H1 (cell line): ENCODE results near the gene TNNT1. TPM values are rescaled to one million over a fixed set of nuclear protein-coding genes. Genes with fewer than 3 reads are reported as not detected.
A peak's percentile ranks its signal among the peaks of the same experiment; 100 is the strongest.

ENCODE experiments used
- CTCF ChIA-PET: fragments of 300-600 bp; sonication (Branson Sonifier 250); formaldehyde crosslinking; loops from one replicate; lab custom pipeline; 2021; ENCODE audit not compliant: partially characterized antibody; lab: Charles Lee
- POLR2A ChIA-PET: fragments of 300-600 bp; sonication (Branson Sonifier 250); formaldehyde crosslinking; loops from one replicate; lab custom pipeline; 2021; ENCODE audit warnings: inconsistent platforms; ENCODE audit not compliant: partially characterized antibody; lab: Charles Lee
- DNase-seq, 2 experiments: peaks; one replicate each; pipeline versions ENCODE4 v3.0.0 to v3.0.0-alpha.2; 2010 to 2022; ENCODE audit warnings: low spot score in 2 of 2, low read depth in 1 of 2, mixed read lengths in 1 of 2
- FAIRE-seq: peaks from 2 replicates; lab custom pipeline; 2011; peaks lifted over from hg19 to GRCh38; lab: Jason Lieb, UNC
- H2AFZ ChIP-seq: 2 replicates; pipeline ENCODE4 v1.8.1; 2012; ENCODE audit warnings: low read length, inconsistent platforms
- H2AK5ac ChIP-seq: 2 replicates; pipeline ENCODE4 v1.6.1; 2013; ENCODE audit warnings: low read depth, low read length
- H2BK120ac ChIP-seq: replicated peaks from 2 replicates; pipeline ENCODE3; 2013; ENCODE audit warnings: low read depth, low read length, inconsistent platforms
- H2BK12ac ChIP-seq: 2 replicates; pipeline ENCODE4 v1.6.1; 2013; ENCODE audit warnings: low read depth, low read length
- H2BK15ac ChIP-seq: 2 replicates; pipeline ENCODE4 v1.6.1; 2013; ENCODE audit warnings: low read length
- H2BK20ac ChIP-seq: 2 replicates; pipeline ENCODE4 v1.6.1; 2013; ENCODE audit warnings: low read length
- H2BK5ac ChIP-seq: 2 replicates; pipeline ENCODE4 v1.6.1; 2013; ENCODE audit warnings: low read depth, low read length
- H3K14ac ChIP-seq: 2 replicates; pipeline ENCODE4 v1.6.1; 2013; ENCODE audit warnings: inconsistent platforms; ENCODE audit not compliant: insufficient read length
- H3K18ac ChIP-seq: 2 replicates; pipeline ENCODE4 v1.6.1; 2013; ENCODE audit warnings: low read length; ENCODE audit errors: extremely low read depth
- H3K23ac ChIP-seq: 2 replicates; pipeline ENCODE4 v1.6.1; 2013; ENCODE audit warnings: inconsistent platforms; ENCODE audit not compliant: insufficient read length
- H3K23me2 ChIP-seq: 2 replicates; pipeline ENCODE4 v1.6.1; 2013; ENCODE audit warnings: low read depth, low read length
- H3K27ac ChIP-seq: 2 replicates; pipeline ENCODE4 v1.6.1; 2011; ENCODE audit warnings: low read depth, low read length, inconsistent platforms
- H3K27me3 ChIP-seq, 4 experiments: replicated peaks in 1 of 4; 1 replicate in 1 of 4; 2 replicates in 3 of 4; pipeline versions ENCODE4 v1.6.1 to v1.8.1; 2011 to 2013; ENCODE audit warnings: low read length in 3 of 4, mild to moderate bottlenecking in 3 of 4, inconsistent platforms in 2 of 4, mixed read lengths in 2 of 4, moderate library complexity in 1 of 4; ENCODE audit not compliant: control insufficient read depth in 3 of 4, insufficient read depth in 3 of 4; ENCODE audit errors: extremely low read depth in 1 of 4
- H3K36me3 ChIP-seq, 4 experiments: 2 replicates each; pipeline versions ENCODE4 v1.6.1 to v1.8.1; 2011 to 2013; ENCODE audit warnings: mild to moderate bottlenecking in 4 of 4, low read length in 3 of 4, moderate library complexity in 2 of 4, control low read depth in 1 of 4, inconsistent platforms in 1 of 4; ENCODE audit not compliant: insufficient read depth in 4 of 4, control insufficient read depth in 2 of 4
- H3K4ac ChIP-seq: replicated peaks from 2 replicates; pipeline ENCODE3; 2013; ENCODE audit warnings: low read length, low read depth, mixed read lengths, inconsistent platforms; ENCODE audit not compliant: insufficient read length
- H3K4me1 ChIP-seq, 4 experiments: replicated peaks in 1 of 4; 1 replicate in 1 of 4; 2 replicates in 3 of 4; pipeline versions ENCODE4 v1.6.1 to v1.8.1; 2011 to 2013; ENCODE audit warnings: low read length in 3 of 4, inconsistent platforms in 2 of 4, mixed read lengths in 1 of 4; ENCODE audit not compliant: insufficient read depth in 4 of 4, control insufficient read depth in 3 of 4
- H3K4me2 ChIP-seq, 2 experiments: 2 replicates each; pipeline versions ENCODE4 v1.6.1 to v1.8.1; 2011 to 2013; ENCODE audit warnings: low read depth in 2 of 2, low read length in 2 of 2, control low read depth in 1 of 2, inconsistent platforms in 1 of 2, mild to moderate bottlenecking in 1 of 2; ENCODE audit not compliant: insufficient read depth in 1 of 2
- H3K4me3 ChIP-seq, 4 experiments: fragments of 200-600, 300-600 bp in 1 of 4; sonication (generic), shearing (Covaris generic), sonication (Bioruptor Twin) in 1 of 4; 2 replicates each; pipeline versions ENCODE4 v1.5.1 to v1.8.1; 2011 to 2016; ENCODE audit warnings: low read length in 4 of 4, low read depth in 3 of 4, control low read depth in 2 of 4, inconsistent platforms in 2 of 4, mild to moderate bottlenecking in 2 of 4, mixed read lengths in 1 of 4, moderate library complexity in 1 of 4; ENCODE audit not compliant: insufficient read depth in 2 of 4; ENCODE audit errors: extremely low read depth in 1 of 4
- H3K56ac ChIP-seq: replicated peaks from 2 replicates; pipeline ENCODE3; 2013; ENCODE audit warnings: low read depth, mild to moderate bottlenecking, mixed read lengths, low read length, inconsistent platforms; ENCODE audit not compliant: insufficient read length
- H3K79me1 ChIP-seq: 2 replicates; pipeline ENCODE4 v1.6.1; 2013; ENCODE audit warnings: low read depth, low read length, control low read depth
- H3K79me2 ChIP-seq, 2 experiments: 2 replicates each; pipeline versions ENCODE4 v1.6.1 to v1.8.1; 2012 to 2013; ENCODE audit warnings: low read length in 2 of 2, mild to moderate bottlenecking in 2 of 2, inconsistent platforms in 1 of 2; ENCODE audit not compliant: insufficient read depth in 2 of 2, control insufficient read depth in 1 of 2
- H3K9ac ChIP-seq, 4 experiments: replicated peaks in 1 of 4; 1 replicate in 1 of 4; 2 replicates in 3 of 4; pipeline versions ENCODE4 v1.6.1 to v1.8.1; 2011 to 2013; ENCODE audit warnings: low read depth in 3 of 4, low read length in 3 of 4, control low read depth in 2 of 4, mild to moderate bottlenecking in 2 of 4, moderate library complexity in 2 of 4, inconsistent platforms in 1 of 4; ENCODE audit errors: extremely low read depth in 1 of 4
- H3K9me3 ChIP-seq, 2 experiments: 2 replicates each; pipeline versions ENCODE4 v1.6.1 to v1.8.1; 2012 to 2013; ENCODE audit warnings: mild to moderate bottlenecking in 2 of 2, moderate library complexity in 2 of 2, control low read depth in 1 of 2, inconsistent platforms in 1 of 2, low read depth in 1 of 2, low read length in 1 of 2, mixed read lengths in 1 of 2; ENCODE audit not compliant: insufficient read depth in 2 of 2
- H4K20me1 ChIP-seq, 2 experiments: replicated peaks in 1 of 2; 2 replicates each; pipeline versions ENCODE3 to v1.8.1; 2011 to 2013; ENCODE audit warnings: inconsistent platforms in 2 of 2, low read length in 2 of 2, mild to moderate bottlenecking in 1 of 2; ENCODE audit not compliant: insufficient read depth in 2 of 2, control insufficient read depth in 1 of 2
- H4K5ac ChIP-seq: 2 replicates; pipeline ENCODE4 v1.6.1; 2013; ENCODE audit warnings: low read length, low read depth, mixed read lengths, inconsistent platforms; ENCODE audit not compliant: insufficient read length
- H4K8ac ChIP-seq: 2 replicates; pipeline ENCODE4 v1.8.0; 2013; ENCODE audit warnings: mild to moderate bottlenecking, moderate library complexity, low read length, inconsistent platforms; ENCODE audit not compliant: insufficient read depth; ENCODE audit errors: extremely low read depth
- H4K91ac ChIP-seq: replicated peaks from 2 replicates; pipeline ENCODE3; 2013; ENCODE audit warnings: low read length, mixed read lengths, inconsistent platforms; ENCODE audit not compliant: insufficient read length
- ATF3 ChIP-seq: IDR thresholded peaks from 2 replicates; pipeline ENCODE4 v1.6.1; 2011; ENCODE audit warnings: low read depth, mild to moderate bottlenecking, low read length; ENCODE audit not compliant: insufficient read depth
- CEBPB ChIP-seq: IDR thresholded peaks from 2 replicates; pipeline ENCODE4 v1.6.1; 2012; ENCODE audit warnings: low read depth, low read length
- CHD1 ChIP-seq: IDR thresholded peaks from 2 replicates; pipeline ENCODE4 v1.6.1; 2012; ENCODE audit warnings: low read depth, low read length, improper control_type of control experiment
- CREB1 ChIP-seq: IDR thresholded peaks from 2 replicates; pipeline ENCODE4 v1.6.1; 2012; ENCODE audit warnings: inconsistent platforms
- NRF1 ChIP-seq: IDR thresholded peaks from 2 replicates; pipeline ENCODE4 v1.6.1; 2011; ENCODE audit warnings: mild to moderate bottlenecking, low read depth, low read length, improper control_type of control experiment
- RNF2 ChIP-seq: fragments of 200-900, 300-1000 bp; sonication (generic); IDR thresholded peaks from 2 replicates; pipeline ENCODE4 v1.7.1; 2016; ENCODE audit warnings: borderline replicate concordance, low read depth, mild to moderate bottlenecking, antibody characterized with exemption, low read length; ENCODE audit not compliant: poor library complexity, severe bottlenecking; ENCODE audit errors: missing control alignments
- SIX5 ChIP-seq: IDR thresholded peaks from 2 replicates; pipeline ENCODE4 v1.6.1; 2011; ENCODE audit warnings: mild to moderate bottlenecking, low read depth, low read length
- SP1 ChIP-seq: IDR thresholded peaks from 2 replicates; pipeline ENCODE4 v1.6.1; 2011; ENCODE audit warnings: low read depth, low read length
- SP2 ChIP-seq: IDR thresholded peaks from 2 replicates; pipeline ENCODE4 v1.6.1; 2012; ENCODE audit warnings: mild to moderate bottlenecking, low read length, inconsistent platforms
- TAF1 ChIP-seq: IDR thresholded peaks from 2 replicates; pipeline ENCODE4 v1.6.1; 2011; ENCODE audit warnings: mild to moderate bottlenecking, low read depth, low read length
- YY1 ChIP-seq: IDR thresholded peaks from 2 replicates; pipeline ENCODE4 v1.6.1; 2011; ENCODE audit warnings: low read depth, mild to moderate bottlenecking, low read length
- WGBS, 2 experiments: shearing (Covaris generic) in 1 of 2; methylation state at CpG; one replicate each; pipeline versions ENCODE4 v1.1.6 to v1.1.7; 2013 to 2015; ENCODE audit warnings: low lambda C conversion rate in 2 of 2, mixed read lengths in 2 of 2, inconsistent platforms in 1 of 2, low coverage in 1 of 2, missing lambda C conversion rate in 1 of 2; ENCODE audit not compliant: insufficient replicate concordance in 2 of 2, insufficient coverage in 1 of 2, insufficient read length in 1 of 2; ENCODE audit errors: extremely low coverage in 1 of 2, missing lambda C conversion rate in 1 of 2; 5-methylcytosine and 5-hydroxymethylcytosine counted together
- polyA plus RNA-seq, 7 experiments: library from polyadenylated mRNA; depleted of rRNA in 3 of 7; stranded (reverse) in 5 of 7; unstranded in 2 of 7; fragments of >200 nt in 5 of 7; fragments of 200-250 nt in 2 of 7; gene quantifications; 1 replicate in 5 of 7; 2 replicates in 1 of 7; 4 replicates in 1 of 7; pipeline versions ENCODE4 v1.2.1 to v1.2.3, GENCODE V29; 2011 to 2013; ENCODE audit warnings: missing spikeins in 2 of 7, mixed read lengths in 2 of 7
- total RNA-seq: library from RNA; stranded (reverse); fragmentation: NEBNext Ultra II Directional; extraction: Animal tissue kit (Norgen Biotek cat#: 25700); gene quantifications from 2 replicates; pipeline ENCODE4 v1.2.1, GENCODE V29; 2021

The TNNT1 gene
- total and polyA plus RNA-seq, 2 of the 8 experiments (the other 6 are each of a cell fraction or from before 2014, with no cell fraction given): 69.6 to 107 TPM

- no peaks in the 10 kb centered on the region for H3K9me3 ChIP-seq
- H2BK12ac ChIP-seq: 0 out of 2 replicates have a peak overlapping the region, but pooled peaks have one; percentile 68
- H3K27ac ChIP-seq: 0 out of 2 replicates have a peak overlapping the region, but pooled peaks have one; percentile 22
- no peak overlapping the region for H3K14ac ChIP-seq
- peaks cover 25% of the 10 kb centered on the region for H3K79me1 ChIP-seq
- H4K5ac ChIP-seq: peak overlapping the region; percentile 57
- H2AK5ac ChIP-seq: no peak overlapping the region
- H3K56ac ChIP-seq: peak overlapping the region; percentile 83
- no peak overlapping the region for H2BK20ac ChIP-seq
- FAIRE-seq (peak; percentile 36), DNase-seq (peak; percentile 92 to 93)
- peak overlapping the region; percentile 81 for H2BK5ac ChIP-seq
- ChIA-PET POLR2A (interaction anchor here (0.6 to 6.4 kb wide), 32 partner anchors 8 to 652 kb away, joined by 3 to 72 read pairs (median 4); partner anchors contain the start of genes BRSK1, HSPBP1 and ZNF628), CTCF (interaction anchor here (0.6 to 2.4 kb wide), 12 partner anchors 12 to 47 kb away, joined by 3 to 7 read pairs (median 4); no protein-coding TSS in a partner anchor)
- H3K23me2 ChIP-seq: peaks cover 17% of the 10 kb centered on the region
- peaks cover 0 to 23% (median 17%) of the 10 kb centered on the region in 4 experiments; a peak in 5 of 7 replicates for H3K4me1 ChIP-seq
- H3K36me3 ChIP-seq: no peaks in the 10 kb centered on the region
- H2BK120ac ChIP-seq: no peak overlapping the region
- H4K8ac ChIP-seq: no peak overlapping the region; the same call in 1 of the 2 replicates
- H3K9ac ChIP-seq: peak overlapping the region in 3 of 4 experiments; percentile 5 to 74 (median 25); a peak in 4 of 7 replicates
- 2% methylated on average over 41 of the region's 44 CpGs; no CpG with 5 or more reads in 1 of the 2 experiments for WGBS, 2 experiments
- H3K27me3 ChIP-seq: no peaks in the 10 kb centered on the region
- no peak overlapping the region for H2BK15ac ChIP-seq
- H4K20me1 ChIP-seq: peaks cover 18 to 21% of the 10 kb centered on the region in 2 experiments
- H4K91ac ChIP-seq: no peak overlapping the region
- H3K4me2 ChIP-seq: peak overlapping the region; percentile 73 to 99
- 0 out of 2 replicates have a peak overlapping the region, but pooled peaks have one; percentile 10 for H2AFZ ChIP-seq
- H3K79me2 ChIP-seq: peaks cover 0 to 28% of the 10 kb centered on the region in 2 experiments; a peak in 2 of 4 replicates
- no peak overlapping the region for H3K23ac ChIP-seq
- H3K4ac ChIP-seq: no peak overlapping the region
- no peak overlapping the region; the same call in 1 of the 2 replicates for H3K18ac ChIP-seq
- peak overlapping the region; percentile 69 to 89 (median 79) for H3K4me3 ChIP-seq
- TF ChIP-seq RNF2 (no peak), CEBPB (no peak), CHD1 (no peak), YY1 (peak; percentile 75; the same call in 1 of the 2 replicates), SP1 (0 out of 2 replicates have a peak, but pooled peaks have one; percentile 39), ATF3 (0 out of 2 replicates have a peak, but pooled peaks have one; percentile 49), CREB1 (peak; percentile 94), TAF1 (peak; percentile 6; the same call in 1 of the 2 replicates), NRF1 (no peak), SIX5 (peak; percentile 89), SP2 (no peak)
These were observed 31.2 kb downstream of the TNNT1 start for GRCh38 chr19:55117663-55118391.
